ENCODE results near the gene EIF4E1B.
A peak's percentile ranks its signal among the peaks of the same experiment; 100 is the strongest.

Gene EIF4E1B

DNA sequence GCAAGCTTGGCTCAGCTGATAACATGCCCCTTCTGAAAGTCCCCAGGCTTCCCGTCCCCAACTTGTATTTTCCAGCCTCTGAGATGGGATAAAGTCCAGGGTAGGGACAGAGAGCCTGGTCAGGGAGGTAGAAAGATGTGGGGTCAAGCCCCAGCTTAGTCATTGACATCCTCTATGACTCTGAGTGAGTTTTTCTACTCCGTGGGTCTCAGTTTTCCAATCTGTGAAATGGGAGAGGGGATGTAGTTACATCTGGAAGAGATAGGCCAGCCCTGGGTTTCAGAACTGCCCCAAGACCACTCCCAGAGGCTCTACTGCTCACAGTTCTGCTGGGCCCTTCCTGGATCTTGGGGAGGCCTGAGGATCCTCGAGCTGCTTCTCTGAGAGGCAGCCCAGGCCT, 23.6 kb upstream of the EIF4E1B start:
- no peak for DNase-seq

DNA sequence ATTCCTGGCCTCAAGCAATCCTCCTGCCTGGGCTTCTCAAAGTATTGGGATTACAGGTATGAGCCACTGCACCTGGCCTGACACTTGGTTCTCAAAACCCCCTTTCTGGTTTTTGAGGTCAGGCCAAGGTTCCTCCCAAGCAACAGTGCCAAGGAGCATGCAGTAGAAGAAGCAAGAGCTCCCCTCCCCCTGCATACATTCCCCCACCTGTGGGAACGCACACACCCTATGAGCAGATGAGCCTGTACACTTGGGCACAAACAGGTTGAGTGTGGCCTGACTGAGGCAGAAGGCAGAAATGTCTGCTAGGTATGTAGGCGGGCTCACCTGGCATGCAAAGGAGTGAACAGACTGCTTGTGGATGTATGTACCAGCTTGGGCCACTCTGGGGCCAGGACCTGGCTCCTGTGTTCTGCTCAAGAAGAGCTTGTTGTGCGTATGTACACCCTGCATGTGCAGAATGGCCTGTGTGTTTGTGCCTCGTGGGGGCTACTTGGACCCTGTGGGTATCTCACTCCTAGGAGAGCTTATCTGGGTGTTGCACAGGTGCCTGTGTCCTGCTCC, 22.3 kb upstream of the EIF4E1B start:
- no peak for DNase-seq

DNA sequence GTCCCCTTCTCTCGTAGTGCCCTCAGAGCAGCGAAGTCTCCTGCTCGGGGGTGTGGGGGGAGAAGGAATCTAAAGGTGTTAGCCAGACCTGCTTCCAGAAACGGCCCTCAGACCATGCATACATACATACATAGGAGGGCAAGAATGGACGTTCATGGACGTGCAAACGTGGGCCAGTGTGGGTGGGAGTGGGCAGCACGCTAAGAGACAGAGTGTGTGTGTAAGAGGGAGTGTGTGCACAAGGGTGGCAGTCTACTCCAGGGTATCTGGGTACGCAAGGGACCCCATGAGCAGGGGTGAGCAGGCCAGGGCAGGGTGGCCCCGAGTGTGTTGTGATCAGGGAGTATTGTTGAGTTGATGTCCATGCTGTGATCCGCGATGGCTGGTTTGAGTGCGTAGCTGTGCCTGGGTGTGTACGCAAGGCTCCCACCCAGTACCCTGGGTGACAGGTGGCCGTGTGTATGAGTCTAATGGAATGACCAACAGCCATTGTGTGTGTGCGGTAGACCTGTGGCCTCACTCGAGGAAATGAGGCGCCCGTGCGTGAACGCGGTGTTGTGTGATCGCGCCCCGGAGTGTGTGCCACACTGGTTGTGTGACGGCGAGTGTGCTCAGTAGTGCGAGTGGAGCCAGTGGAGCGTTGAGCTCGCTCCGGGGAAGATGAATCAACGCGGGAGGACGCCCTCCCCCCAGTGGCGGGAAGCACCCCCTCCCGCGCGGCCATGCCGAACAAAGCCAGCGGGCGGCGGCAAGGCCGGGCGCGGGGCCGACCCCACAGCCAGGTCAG, 21.3 kb upstream of the EIF4E1B start:
- DNase-seq, result peak; percentile 18

DNA sequence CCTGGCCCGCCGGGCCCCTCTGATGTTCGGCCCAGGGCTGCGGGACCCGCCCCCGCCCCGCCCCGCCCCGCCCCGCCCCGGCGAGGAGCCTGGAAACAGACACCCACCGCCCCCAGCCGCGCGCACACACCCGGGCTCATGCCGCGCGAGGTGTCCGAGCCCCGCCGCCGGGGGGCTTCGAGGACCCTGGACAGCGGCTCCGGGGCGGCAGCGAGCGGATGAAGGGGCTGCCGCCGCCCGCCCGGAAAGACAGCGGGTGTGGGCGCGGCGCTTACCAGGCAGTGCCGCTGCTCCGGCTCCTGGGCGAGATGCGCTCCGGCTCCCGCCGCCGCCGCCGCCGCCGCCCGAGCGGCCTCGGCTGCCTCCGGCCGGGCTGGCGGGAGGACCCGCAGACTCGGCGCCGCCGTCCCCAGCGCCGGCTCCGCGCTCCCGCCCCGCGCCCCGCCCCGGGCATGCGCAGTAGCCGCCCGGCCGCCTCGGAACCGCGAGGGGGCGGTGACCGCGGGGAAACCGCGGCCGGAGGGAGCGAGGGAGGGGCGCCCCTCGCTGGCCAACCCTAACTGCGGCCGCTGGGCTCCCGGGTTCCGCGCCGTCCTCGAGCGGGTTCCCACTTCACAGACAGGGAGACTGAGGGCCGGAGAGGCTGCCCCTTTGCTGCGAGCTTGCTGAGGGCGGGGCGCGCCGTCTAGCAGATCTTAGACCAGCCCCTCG, 20.6 kb upstream of the EIF4E1B start, which contains the start of gene GPRIN1:
GPRIN1 (minus strand) TSS at position 433 of the 711 bp plus-strand sequence. CDS start 10,322 bp downstream, outside the sequence.
- DNase-seq, result peak; percentile 54

DNA sequence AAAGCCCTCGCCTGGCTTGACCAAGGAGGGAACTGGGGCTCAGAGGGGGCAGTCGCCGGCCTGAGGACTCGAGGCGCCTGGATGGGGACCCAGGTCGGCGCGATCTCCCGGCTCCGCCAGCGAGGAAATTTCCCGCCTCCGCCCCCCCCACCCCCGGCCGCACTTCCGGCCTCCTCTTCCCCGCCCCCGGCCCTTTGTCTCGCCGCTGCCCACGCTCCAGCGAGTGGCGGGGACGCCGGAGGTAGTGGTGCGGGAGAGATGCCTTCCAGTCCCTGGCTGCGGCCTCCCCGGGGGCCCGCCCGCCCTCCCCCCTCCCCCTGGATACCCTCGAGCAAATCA, 20.1 kb upstream of the EIF4E1B start:
- DNase-seq, result no peak

DNA sequence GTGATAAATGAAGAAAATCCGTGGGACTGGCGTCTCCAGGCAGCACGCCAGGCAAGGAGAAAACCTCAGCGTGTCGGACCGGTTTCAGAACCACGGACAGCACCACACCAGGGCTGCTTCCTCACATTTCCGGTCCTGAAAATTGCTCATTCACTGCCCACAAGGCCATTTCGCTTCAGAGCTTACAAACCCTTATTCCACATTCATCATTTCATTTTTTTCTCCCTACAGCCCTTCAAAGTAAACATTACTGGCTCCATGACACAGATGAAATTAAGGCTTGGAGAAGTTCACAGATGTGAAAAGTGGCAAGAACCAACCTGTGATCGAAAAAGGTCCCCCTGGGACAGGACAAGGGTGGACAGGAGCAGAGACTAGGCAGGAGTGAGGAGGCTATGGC, 19.0 kb upstream of the EIF4E1B start:
- peak; percentile 57 for DNase-seq

DNA sequence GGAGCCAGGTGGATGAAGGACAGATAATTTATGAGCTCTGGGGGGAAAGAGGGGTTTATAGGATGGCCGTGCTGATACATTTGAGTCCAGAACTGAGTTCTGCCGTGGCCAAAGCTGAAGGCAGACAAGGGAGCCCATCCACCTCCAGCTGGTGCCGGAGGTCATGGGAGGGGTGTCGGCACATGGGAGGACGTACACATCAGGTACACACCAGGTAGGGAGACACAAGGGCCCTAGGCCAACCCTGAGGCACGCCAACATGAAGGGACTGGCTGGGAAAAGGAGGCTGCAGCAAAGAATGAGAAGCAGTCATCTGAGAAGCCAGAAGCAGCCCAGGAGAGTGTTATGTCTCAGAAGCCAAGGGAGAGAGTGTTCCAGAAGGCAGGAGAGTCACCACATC, 18.5 kb upstream of the EIF4E1B start:
- no peak for DNase-seq

DNA sequence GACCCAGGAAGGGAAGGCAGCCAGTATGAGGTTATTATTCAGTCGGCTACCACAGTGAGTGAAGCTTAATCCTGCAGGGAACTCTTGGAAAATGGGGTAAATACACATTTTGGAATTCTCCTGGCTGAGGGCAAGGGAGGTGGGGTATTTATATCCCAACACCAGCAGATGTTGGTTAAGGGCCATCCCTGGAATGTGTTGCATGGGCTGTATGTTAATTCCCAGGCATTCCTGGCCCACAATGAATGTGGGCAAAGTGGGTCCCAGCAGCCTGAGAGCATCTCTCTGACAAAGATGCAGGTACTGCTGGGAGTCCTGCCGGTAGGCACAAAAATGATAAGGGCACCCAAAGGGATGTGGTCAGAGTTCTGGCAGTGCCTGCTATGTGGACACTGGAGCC, 17.6 kb upstream of the EIF4E1B start:
- no peak for DNase-seq

DNA sequence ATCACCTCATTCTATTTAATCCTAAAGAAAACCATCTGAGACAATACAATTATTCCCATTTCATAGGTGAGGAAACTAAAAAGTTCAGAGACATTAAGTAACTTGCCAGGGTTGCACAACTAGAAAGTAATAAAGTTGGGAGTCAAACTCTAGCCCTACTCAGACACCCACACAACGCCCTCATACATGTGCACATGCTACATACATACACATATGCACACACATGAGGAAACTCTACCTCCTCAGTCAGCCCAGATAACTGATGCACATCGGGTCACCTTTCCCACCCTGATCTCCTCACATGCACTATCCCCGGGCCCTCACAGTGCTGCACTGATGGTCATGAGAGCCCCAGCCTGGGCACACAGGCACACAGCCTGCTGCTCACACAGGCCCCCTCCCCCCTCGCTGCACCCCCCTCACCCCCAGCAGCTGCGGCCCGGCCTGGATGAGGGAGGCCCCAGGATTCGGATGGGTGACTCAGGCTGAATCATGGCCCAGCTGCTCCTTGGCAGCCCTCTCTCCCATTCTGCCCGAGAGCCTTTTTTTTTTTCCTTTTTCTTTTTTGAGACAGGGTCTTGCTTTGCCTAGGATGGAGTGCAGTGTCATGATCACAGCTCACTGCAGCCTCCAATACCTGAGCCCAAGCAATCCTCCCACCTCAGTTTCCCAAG, 15.5 kb upstream of the EIF4E1B start:
- DNase-seq, result no peak

DNA sequence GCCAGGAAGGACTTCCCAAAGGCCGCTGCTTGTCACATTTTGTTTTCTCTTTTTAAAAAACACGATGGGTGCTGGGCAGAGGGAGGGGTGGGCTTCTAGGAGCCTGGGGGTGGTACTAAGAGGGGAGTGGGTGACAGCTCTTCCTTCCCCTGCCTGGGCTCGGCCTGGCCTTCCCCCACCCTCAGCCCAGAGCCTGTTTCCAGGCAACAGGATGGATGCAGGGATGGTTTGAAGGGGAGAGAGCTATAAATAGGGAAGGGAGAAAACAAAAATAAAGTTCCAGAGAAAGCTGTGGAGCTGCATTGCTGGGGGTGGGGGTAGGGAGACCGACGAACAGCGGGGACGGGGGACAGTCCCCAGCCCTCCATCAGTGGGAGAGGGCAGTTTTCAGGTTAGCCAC, 14.0 kb upstream of the EIF4E1B start:
- DNase-seq, result no peak

DNA sequence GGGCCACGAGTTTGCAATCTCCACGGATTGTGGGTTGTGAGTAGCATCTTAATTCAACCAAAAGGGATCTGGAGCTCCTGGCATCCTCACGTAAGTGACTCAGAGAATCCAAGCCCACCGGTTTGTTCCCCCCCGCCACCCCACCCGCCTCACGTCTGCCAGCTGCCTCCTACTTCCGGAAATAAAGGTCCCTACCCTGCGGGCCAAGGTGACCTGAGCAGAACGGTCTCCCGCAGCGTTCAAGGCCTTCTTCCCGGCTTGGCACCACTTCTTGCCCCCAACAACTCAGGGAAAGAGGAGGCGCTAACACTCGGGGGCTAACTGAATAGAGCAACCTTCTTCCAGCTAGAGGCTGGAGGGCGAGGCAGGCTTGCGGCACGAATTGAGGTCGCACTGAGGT, 11.7 kb upstream of the EIF4E1B start:
- no peak for DNase-seq

DNA sequence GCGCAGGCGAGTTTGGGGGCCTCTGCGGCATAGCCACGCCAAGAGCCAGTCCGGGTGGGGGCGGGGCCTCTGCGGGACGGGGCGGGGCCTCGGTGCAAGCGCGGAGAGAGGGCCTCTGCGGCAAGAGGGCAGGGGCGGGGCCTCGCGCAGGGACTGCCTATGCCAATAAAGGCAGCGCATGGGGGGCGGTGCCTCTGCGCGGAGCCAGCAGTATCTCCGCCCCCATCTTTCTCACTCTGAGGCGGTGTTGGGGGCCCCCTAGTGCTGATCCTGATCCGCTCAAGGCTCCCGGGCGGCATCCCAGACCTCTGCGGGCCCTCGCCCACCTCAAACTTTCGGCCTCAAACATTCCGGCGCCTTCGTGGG, 11.3 kb upstream of the EIF4E1B start:
- DNase-seq, result peak; percentile 84

DNA sequence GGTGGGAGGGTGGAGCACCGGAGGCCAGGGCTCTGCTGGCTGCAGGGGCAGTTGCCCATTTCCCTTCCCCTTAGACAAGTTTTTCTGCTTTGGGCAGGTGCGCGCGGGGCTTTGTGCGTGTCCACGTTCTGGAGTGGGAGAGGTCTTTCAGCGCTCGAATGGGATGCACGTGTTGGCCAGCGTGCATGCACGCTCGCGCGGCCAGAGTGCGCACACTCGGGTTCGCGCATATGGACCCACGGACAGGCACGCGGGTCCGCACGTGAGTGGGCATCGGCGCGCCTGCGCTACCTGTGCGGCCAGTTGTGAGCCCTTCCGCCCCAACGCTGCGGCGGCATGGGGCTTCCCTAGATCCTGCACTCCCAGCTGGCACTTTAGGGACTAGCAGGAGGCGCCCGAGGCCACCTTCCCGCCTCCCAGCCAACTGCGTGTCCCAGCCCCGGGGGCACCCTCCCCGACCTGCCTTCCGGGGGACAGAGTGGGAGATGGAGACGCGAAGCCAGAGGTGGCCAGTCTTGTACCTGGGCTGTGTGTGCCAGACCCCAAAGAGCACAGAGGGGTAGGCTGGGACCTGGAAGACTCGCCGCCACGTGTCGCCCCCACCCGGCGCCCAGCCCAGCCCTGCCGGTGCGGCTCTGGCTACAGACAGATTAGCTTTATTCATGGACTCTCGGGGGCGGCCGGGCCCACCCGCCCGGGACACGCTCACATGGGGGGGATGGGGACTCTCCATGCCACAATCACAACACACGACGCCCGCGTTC, 10.7 kb upstream of the EIF4E1B start:
- no peak for DNase-seq

DNA sequence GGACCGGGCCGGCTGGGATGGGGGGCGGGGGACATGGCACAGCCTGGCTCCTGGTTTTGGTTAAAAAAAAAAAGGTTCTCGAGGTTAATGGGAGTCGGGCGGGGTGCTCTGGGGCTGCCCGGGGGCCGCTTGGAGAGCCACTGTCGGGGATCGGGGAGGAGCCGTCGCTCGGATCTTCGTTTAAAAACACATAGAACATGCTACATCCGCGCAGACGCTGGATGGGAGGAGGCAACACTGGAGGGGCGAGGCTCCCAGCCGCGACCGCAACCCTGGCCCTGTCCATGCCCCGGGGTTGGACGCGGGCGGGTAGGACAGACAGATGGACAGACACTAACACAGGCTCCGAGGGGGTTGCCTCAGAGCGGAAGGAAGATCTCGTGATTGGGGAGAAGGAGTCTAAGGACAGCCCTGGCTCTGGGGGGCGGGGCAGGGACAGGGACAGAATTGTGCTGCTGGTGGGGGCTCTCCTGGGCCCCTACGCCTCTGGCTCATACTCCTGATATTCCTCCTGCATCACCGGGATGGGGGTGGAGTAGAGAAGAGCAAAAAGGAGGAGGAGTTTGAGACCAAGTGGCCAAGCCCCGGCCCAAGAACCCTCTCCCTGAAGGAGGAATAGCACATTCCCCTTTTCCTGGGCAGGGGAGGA, 10.0 kb upstream of the EIF4E1B start:
- no peak for DNase-seq

DNA sequence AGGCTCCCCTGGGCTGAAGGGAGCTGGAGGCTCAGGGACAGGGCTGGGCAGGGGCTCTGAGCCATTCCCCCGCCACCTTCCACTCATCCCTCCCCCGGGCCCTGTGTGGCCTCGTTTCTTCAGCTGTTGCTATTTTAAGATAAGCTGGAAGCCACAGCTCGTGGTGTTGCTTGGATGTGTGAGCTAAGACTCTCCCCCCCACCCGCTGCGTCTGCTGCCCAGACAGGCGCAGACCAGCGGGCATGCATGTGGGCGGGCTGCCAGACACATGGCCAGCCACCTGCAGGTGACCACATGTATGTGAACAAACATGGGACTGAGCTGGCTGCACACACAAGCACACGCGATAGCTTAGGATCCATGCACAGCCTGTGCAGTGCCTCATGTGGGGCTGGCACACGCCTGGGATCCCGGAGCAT, 8.8 kb upstream of the EIF4E1B start:
- no peak for DNase-seq

DNA sequence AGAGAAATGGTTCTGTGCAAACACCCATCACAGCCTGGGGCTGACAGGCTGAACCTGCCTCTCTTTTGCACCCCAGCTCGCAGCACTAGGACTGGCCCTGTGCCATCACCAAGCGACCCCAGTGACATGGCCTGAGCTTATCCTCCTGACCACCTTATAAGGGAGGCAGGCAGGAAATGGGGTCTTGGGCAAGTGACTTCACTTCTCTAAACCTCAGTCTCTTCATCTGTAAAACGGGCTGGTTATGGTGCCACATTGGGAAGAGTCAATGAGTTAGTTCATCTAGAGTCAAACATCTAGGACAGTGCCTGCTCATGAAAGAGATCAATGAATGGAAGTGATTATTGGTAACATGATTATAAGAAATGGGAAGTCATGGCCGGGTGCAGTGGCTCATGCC, 6.3 kb upstream of the EIF4E1B start:
- no peak for DNase-seq

DNA sequence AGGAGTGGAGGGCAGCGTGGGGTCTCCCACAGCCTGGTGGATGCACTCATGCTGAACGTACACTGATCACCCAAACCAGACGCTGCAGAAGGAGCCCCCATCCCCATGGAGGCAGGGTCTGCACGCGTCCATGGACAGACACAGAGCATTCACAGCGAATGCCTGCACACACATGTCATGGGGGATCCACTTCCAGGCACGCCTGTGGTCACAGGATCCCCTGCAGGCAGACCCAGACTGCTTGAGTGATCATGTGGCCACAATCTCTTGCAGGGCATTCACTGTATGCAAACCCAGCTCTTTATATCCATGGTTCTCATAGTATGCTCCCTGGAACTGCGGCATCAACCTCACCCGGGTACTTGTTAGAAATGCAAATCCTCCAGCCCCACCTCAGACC, 5.5 kb upstream of the EIF4E1B start:
- no peak for DNase-seq

DNA sequence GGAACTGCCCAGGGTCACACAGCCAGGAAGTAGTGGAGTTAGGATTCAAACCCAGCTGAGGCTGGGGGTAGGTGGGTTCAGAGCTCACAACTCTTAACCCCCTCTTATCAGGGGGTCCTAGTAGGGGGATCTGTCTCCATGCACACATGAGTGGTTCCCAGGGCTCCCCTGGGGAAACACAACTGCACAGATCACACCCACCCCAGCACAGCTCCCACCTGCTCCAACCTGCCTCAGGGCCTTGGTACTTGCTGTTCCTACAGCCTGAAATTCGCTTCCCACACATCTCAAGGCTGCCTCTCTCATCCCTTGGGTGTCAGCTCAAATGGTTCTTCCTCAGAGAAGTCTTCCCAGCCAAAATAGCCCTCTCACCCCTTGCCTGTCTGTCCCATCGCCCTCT, 5.0 kb upstream of the EIF4E1B start:
- no peak for DNase-seq

DNA sequence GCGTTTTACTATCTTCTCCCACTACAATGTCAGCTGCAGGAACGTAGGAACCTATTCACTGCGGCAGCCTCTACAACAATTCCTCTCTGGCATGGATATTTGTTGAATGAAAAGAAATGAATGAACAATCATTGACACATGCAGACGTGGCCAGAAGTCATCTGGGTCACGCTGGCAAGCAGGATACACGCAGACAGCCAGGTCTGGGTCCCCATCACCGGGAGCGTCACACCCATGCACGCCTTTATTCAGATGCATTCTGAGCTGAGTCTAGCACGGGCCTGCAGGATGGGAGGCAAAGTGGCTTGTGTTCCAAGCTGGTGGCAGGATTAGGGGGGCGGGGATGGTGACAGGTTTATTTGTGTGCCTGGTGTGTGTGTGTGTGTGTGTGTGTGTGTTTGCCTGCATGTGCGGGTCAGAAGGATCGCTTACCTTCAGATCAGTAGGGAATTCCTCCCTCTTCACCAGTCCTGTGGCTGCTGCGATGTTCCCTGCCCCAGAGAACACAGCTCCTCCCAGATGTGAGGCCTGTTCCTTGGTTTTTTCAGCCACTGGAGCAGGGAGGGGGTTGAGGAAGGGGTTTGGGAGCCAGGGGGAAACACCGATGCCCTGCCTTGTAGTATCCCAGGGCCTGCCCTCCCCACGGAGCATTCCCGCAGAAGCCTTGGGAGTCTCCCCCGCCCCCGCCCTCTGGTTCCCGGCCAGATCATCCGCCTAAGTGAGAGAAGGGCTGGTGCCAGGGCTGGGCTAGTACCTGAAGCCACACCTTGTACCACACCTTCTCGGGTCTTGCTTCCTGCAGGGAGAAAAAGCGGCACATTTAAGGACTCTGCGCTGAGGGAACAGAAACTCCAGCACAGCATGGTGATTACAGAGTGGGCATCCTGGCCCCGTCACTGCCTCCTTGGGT, 4.3 kb upstream of the EIF4E1B start:
- DNase-seq, result no peak

DNA sequence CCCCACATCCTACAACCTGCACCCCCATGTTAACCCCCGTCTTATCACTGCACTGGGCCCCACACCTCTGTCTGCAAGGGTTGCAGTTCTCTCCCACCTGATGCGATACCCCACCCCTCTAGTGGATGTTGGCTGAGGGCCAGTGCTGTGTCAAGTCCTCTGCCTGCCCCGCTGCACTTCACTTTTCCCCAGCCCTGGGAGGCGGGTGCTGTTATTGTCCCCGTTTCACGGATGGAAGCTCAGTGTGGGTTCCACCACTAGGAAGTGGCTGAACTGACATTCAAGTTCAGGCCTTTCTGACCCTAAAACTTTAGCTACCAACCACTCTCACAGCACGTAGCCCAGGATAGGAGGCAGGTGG, 3.6 kb upstream of the EIF4E1B start:
- DNase-seq, result no peak

DNA sequence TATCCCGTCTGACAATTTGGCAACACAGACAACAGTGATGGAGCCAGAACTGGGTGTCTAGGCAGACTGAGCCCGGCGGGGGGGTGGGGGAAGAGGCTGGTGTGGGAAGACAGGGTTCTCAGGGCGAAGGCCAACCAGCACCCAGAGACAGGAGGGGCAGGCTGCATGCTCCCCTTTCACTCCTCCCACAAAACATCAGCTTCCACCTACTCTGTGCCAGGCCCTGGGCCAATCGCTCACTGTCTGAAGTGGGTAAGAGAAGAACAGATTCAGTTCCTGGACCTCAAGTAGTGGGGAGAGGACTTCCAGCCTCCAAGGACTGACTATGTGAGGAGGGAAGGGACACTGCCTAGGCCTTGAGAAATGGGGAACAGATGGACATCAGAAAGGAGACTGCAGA, 2.9 kb upstream of the EIF4E1B start:
- DNase-seq, result no peak
